D721Med (cell line): ENCODE measurements around the gene CENPT.
"Not testable (repeated sequence)": the region's sequence is repeated elsewhere in the genome, so short reads cannot be mapped to it uniquely, and the experiment has no call there.

Experiments used
- DNase-seq: peaks from one replicate; pipeline ENCODE4 v3.0.0; 2011; ENCODE audit warnings: low spot score; ENCODE audit not compliant: insufficient read length
- FAIRE-seq: peaks from 2 replicates; lab custom pipeline; 2011; peaks lifted over from hg19 to GRCh38; lab: Jason Lieb, UNC
- TF ChIP-seq, protein P1 (sequence below): IDR thresholded peaks from 2 replicates; pipeline ENCODE4 v1.5.1; 2012; ENCODE audit warnings: mild to moderate bottlenecking, control low read depth; ENCODE audit not compliant: insufficient read depth; ENCODE audit errors: missing control alignments

CENPT gene

DNA sequence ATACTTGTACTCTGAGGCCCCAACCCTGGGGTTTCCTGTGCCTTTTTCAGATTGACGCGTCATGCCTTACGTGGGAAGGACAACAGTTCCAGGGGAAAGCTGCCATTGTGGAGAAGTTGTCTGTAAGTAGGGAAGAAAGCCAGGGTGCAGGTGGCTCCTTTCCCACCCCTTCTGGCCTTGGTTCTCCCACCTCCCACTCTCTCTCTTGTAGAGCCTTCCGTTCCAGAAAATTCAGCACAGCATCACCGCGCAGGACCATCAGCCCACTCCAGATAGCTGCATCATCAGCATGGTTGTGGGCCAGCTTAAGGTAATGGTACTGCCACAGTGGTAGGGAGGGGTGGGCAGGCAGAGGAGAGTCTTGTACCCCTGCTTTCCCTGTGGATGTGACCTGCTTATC, 20.8 kb upstream of the CENPT start:
- TF ChIP-seq, protein P1, sequence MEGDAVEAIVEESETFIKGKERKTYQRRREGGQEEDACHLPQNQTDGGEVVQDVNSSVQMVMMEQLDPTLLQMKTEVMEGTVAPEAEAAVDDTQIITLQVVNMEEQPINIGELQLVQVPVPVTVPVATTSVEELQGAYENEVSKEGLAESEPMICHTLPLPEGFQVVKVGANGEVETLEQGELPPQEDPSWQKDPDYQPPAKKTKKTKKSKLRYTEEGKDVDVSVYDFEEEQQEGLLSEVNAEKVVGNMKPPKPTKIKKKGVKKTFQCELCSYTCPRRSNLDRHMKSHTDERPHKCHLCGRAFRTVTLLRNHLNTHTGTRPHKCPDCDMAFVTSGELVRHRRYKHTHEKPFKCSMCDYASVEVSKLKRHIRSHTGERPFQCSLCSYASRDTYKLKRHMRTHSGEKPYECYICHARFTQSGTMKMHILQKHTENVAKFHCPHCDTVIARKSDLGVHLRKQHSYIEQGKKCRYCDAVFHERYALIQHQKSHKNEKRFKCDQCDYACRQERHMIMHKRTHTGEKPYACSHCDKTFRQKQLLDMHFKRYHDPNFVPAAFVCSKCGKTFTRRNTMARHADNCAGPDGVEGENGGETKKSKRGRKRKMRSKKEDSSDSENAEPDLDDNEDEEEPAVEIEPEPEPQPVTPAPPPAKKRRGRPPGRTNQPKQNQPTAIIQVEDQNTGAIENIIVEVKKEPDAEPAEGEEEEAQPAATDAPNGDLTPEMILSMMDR = no peak
- FAIRE-seq = no peak
- no peak for DNase-seq

DNA sequence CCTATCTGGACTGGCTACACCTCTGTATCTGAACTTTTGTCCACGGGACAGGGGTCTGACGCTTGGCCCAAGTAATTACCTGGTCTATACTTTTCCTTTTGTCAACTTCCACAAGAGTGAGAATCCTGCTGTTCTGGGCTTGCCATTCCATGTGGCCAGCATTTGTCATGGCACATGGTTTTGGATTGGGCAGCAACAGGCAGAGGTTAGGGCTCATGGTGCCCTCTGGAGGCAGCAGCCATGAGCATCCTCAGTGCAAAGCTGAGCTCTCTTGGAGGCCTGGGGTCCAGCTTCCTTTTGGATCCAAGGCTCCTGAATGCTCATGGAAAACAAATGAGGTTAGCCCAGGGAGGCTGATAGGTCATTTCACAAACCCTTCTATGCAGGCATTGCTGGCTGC, 17.8 kb upstream of the CENPT start:
- FAIRE-seq (no peak), DNase-seq (no peak)
- TF ChIP-seq, protein P1 = peak; percentile 45

DNA sequence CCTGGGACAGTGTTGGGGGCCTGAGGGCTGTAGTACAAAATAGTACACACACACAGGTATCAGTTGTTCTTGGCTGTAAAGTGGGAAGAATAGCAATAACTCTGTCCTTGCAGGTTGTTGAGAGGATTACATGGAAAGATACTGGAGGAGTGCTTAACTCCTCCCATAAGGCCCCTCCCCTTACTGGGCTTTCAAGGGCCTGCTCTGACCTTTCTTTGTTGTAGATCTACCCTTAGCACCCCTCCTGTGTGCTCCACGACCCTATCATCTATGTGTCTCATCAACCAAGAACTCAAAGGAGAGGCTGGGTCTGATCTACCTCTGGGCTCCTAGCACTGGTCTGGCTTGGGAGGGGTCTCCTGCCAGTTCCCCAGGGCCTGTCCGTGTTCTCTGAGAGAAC, 17.1 kb upstream of the CENPT start:
- FAIRE-seq (no peak), DNase-seq (no peak)
- TF ChIP-seq, protein P1 = no peak

DNA sequence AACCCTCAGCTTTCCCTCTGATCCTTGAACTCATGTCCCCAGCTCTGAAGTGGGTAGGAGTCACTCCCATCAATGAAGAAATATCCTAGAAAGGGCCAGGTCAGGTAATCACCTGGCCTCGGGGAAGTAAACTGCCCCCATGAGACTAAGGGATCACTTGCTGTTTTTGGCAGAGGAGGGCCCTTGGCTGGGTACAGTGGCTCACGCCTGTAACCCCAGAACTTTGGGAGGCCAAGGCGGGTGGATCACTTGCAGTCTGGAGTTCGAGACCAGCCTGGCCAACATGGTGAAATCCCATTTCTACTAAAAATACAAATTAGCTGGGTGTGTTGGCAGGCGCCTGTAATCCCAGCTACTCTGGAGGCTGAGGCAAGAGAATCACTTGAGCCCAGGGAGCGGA, 16.6 kb upstream of the CENPT start:
- not testable (repeated sequence) for DNase-seq, FAIRE-seq

DNA sequence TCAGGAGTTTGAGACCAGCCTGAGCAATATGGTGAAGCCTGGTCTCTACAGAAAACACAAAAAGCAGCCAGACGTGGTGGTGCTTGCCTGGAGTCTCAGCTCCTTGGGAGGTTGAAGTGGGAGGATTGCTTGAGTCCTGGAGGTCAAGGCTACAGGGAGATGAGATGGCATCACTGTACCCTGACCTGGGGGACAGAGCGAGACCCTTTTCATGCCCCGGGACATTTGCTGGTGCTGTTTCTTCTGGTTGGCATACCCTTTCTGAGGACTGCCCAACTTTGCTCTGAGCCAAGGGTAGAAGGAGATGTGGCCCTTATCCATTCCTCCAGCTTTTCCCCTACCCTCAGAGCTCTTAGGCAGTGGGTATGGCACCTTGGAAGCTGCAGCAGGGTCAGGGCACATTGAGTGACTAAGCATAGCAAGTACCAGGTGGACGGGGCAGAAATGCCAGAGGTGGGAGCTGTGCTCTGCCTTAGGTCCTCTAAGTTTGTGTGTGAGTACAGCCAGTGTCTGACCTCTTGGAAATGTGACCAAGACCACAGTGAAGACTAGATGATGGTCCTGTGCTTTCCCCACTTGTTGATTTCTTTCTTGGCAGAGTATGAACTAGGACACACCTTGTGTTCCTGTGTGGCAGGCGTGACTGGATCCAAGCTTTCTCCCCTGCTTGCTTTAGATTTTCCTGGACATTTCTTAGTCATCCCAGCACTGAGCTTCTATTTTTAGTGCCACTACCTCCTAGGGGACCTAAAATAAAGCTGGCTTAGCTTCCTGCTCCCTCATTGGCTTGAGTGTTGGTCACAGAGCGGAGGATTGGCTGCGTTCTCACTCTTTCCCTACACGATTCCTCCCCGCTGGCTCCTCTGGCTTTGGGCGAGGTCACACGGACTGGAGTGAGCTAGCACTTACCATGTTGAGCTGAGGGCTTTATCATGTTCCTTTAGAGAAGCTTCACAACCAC, 15.4 kb upstream of the CENPT start:
- TF ChIP-seq, protein P1 = no peak
- FAIRE-seq = no peak
- no peak for DNase-seq

DNA sequence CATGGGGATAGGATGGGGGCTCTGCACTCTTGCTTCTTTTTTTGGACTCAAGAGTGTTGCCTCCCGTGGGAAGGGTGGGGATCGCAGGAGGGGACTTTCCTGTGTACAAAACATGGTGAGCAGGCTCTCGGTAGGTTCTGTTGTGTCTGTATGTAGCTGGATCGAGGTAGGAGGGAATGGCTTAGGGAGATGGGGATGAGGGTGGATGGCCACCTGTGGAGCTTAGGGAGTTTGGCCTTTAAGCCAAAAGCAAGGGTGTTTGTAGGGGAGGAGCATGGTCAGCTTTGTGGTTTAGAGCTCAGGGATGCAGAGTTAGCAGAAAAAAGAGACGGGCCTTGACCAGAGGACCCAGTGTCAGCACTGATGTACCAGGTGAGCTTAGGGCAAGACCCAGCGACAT, 14.4 kb upstream of the CENPT start:
- DNase-seq (no peak), FAIRE-seq (no peak)
- TF ChIP-seq, protein P1 = no peak

DNA sequence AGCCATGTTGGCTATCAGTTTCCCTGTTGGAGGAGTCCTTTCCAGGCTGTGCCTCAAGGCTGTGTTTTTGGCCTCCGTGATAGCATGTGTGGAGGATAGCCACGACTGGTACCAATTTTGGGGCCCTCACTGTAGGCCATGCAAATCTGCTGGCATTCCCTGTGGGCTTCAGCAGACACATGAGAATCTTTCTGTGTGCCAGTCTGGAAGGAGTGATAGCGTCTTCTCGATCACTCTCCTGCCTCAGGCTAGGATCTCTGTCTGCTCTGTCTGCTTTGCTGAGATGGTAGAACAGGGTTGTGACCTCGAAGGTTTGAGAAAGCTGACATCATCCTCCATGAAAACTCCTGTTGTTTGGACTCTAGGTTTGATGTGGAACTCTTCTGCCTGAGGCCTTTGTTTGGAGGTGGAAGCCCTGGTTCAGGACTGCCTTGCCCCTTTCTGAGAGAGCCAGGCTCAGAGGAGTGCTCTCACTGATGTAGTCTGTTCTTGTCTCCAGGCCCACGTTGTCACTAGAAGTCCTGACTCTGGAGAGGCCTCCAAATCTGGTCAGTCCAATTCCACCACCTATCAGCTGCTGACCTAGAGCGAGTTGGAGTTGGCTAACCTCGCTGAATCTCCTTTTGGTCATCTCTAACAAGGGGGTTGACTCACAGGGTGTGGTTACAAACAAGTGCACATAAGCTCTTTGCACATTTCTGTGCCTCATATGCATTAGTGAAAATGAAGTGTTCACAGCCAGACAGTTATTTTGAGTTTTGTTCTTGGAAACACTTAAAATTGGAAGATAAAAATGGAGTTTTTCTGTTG, 13.3 kb upstream of the CENPT start:
- no peak for DNase-seq
- TF ChIP-seq, protein P1 = no peak
- no peak for FAIRE-seq
